B cell (primary cell): Measurements from ENCODE around the gene TBC1D22A.
"Not testable (repeated sequence)": the region's sequence is repeated elsewhere in the genome, so short reads cannot be mapped to it uniquely, and the experiment has no call there.

Source experiments
- EZH2 ChIP-seq: IDR thresholded peaks from 2 replicates; pipeline ENCODE4 v1.6.1; 2012; ENCODE audit warnings: borderline replicate concordance, low read depth, mild to moderate bottlenecking, moderate library complexity, low read length; ENCODE audit not compliant: insufficient read depth, poor library complexity, severe bottlenecking
- TF ChIP-seq, protein P1 (sequence below): fragments of 200-600 bp; IDR thresholded peaks from one replicate; pipeline ENCODE4 v1.8.0; 2022; ENCODE audit warnings: antibody characterized with exemption, mild to moderate bottlenecking

GRCh38 chr22:47049736-47050400 is 287.4 kb downstream of the TBC1D22A start:
- TF ChIP-seq, protein P1, sequence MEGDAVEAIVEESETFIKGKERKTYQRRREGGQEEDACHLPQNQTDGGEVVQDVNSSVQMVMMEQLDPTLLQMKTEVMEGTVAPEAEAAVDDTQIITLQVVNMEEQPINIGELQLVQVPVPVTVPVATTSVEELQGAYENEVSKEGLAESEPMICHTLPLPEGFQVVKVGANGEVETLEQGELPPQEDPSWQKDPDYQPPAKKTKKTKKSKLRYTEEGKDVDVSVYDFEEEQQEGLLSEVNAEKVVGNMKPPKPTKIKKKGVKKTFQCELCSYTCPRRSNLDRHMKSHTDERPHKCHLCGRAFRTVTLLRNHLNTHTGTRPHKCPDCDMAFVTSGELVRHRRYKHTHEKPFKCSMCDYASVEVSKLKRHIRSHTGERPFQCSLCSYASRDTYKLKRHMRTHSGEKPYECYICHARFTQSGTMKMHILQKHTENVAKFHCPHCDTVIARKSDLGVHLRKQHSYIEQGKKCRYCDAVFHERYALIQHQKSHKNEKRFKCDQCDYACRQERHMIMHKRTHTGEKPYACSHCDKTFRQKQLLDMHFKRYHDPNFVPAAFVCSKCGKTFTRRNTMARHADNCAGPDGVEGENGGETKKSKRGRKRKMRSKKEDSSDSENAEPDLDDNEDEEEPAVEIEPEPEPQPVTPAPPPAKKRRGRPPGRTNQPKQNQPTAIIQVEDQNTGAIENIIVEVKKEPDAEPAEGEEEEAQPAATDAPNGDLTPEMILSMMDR, result not testable (repeated sequence)
- TF ChIP-seq EZH2, result not testable (repeated sequence)
